ENCODE results near the gene IFI6. TPM values are rescaled to one million over a fixed set of nuclear protein-coding genes. Genes with fewer than 3 reads are reported as not detected.

Gene IFI6
- total and polyA plus RNA-seq, 12 donors, result 67.6 to 611 (median 209) TPM

DNA sequence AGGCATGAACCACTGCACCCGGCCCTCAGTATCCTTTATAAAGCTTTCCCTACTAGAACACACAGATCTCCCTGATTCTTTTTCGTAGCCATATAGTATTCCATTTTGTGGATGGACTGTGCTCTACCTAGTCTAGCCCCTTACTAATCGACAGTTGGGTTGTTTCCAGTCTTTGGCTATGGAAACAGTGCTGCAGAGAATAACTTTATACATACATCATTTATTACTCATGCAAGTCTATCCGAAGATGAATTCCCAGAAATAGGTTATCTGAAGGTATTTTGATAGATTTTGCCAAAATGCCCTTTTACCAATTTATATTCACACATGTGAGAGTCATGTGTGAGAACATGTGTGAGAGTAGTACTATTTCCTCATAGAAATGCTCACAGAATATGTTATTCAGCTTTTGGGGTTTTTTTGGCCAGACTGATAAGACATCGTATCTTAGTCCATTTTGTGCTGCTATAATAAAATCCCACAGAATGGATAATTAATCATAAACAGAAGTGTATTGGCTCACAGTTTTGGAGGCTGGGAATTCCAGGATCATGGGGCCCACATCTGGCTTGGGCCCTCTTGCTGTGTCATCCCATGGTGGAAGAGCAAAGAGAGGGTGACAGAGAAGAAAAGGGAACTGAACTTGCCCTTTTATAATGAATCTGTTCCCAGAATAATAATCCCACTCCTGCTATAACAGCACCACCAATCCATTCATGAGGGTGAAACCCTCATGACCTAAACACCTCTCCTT is 19.7 kb downstream of the IFI6 start:
- Histone ChIP-seq H3K36me3 (replicated peaks in 1 of 2) (no peaks in the 10 kb centered on the region), H3K27ac (no peak overlapping the region), H3K4me1 (replicated peaks in 1 of 2) (peaks cover 8 to 19% of the 10 kb centered on the region in 2 donors), H3K9me3 (replicated peaks in 1 of 3) (no peaks in the 10 kb centered on the region), H3K4me3 (no peak overlapping the region), H3K27me3 (no peaks in the 10 kb centered on the region)
- 86 to 90% (median 88%) methylated on average over 5 of the region's 5 CpGs for WGBS, 4 donors
- DNase-seq, result no peak
- intact Hi-C loops (cut with DNase I), result no loop called here
- no peak for TF ChIP-seq POLR2A (IDR thresholded peaks at IDR 0.05)
- TF ChIP-seq, protein P1, sequence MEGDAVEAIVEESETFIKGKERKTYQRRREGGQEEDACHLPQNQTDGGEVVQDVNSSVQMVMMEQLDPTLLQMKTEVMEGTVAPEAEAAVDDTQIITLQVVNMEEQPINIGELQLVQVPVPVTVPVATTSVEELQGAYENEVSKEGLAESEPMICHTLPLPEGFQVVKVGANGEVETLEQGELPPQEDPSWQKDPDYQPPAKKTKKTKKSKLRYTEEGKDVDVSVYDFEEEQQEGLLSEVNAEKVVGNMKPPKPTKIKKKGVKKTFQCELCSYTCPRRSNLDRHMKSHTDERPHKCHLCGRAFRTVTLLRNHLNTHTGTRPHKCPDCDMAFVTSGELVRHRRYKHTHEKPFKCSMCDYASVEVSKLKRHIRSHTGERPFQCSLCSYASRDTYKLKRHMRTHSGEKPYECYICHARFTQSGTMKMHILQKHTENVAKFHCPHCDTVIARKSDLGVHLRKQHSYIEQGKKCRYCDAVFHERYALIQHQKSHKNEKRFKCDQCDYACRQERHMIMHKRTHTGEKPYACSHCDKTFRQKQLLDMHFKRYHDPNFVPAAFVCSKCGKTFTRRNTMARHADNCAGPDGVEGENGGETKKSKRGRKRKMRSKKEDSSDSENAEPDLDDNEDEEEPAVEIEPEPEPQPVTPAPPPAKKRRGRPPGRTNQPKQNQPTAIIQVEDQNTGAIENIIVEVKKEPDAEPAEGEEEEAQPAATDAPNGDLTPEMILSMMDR (IDR thresholded peaks at IDR 0.05), result no peak

DNA sequence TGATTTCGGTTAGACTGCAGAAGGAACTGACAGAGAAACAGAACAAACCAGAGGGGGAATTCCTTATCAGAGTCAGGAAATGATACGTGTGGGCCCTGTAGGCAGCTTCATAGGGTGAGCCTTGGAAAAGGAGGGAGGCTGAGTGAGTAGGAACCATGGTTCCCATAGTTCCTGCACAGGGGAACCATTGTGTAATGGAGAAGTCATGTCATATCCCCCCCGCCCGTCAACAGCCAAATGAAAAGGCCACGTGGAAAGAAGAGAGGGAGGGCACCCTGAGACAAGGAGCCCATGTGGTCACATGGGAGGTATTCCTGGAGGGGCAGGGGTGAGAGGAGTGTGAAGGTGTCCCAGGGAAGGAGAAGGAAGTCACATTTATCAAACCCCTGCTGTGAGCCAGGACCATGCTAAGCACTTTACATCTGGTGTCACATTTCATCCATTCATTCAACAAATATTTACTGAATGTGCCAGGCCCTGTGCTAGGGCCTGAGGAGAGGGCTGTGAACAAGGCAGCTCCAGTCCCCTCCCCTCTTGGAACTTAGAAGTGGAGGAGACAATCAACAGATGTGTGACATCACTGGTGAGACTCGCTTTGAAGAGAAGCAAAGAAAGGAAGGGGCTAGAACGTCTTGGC is 21.3 kb downstream of the IFI6 start:
- H3K4me1 ChIP-seq (replicated peaks in 1 of 2), result peaks cover 4 to 12% of the 10 kb centered on the region in 2 donors
- 54 to 68% (median 67%) methylated on average over 7 of the region's 7 CpGs for WGBS, 4 donors

GRCh38 chr1:27650171-27650538 is 21.8 kb downstream of the IFI6 start:
- no peaks in the 10 kb centered on the region for H3K27me3 ChIP-seq
- 54 to 91% (median 70%) methylated on average over 1 of the region's 1 CpG for WGBS, 4 donors
- H3K9me3 ChIP-seq (replicated peaks in 1 of 3), result no peaks in the 10 kb centered on the region
- intact Hi-C loops (cut with DNase I), result no loop called here
- TF ChIP-seq POLR2A (IDR thresholded peaks at IDR 0.05), result no peak
- TF ChIP-seq, protein P1 (IDR thresholded peaks at IDR 0.05), result no peak
- H3K36me3 ChIP-seq (replicated peaks in 1 of 2), result no peaks in the 10 kb centered on the region
- H3K4me3 ChIP-seq, result no peak overlapping the region
- H3K27ac ChIP-seq, result no peak overlapping the region
- no peak for DNase-seq
- peaks cover 0 to 8% of the 10 kb centered on the region in 2 donors for H3K4me1 ChIP-seq (replicated peaks in 1 of 2)

More for the DNA sequence above, 21.3 kb downstream of the IFI6 start:
- intact Hi-C loops (cut with DNase I), result no loop called here
- no peak overlapping the region for H3K27ac ChIP-seq
- no peak for TF ChIP-seq POLR2A (IDR thresholded peaks at IDR 0.05)
- TF ChIP-seq, protein P1 (IDR thresholded peaks at IDR 0.05), result no peak
- no peaks in the 10 kb centered on the region for H3K9me3 ChIP-seq (replicated peaks in 1 of 3)
- no peaks in the 10 kb centered on the region for H3K36me3 ChIP-seq (replicated peaks in 1 of 2)
- no peaks in the 10 kb centered on the region for H3K27me3 ChIP-seq
- no peak overlapping the region for H3K4me3 ChIP-seq
- DNase-seq, result no peak

DNA sequence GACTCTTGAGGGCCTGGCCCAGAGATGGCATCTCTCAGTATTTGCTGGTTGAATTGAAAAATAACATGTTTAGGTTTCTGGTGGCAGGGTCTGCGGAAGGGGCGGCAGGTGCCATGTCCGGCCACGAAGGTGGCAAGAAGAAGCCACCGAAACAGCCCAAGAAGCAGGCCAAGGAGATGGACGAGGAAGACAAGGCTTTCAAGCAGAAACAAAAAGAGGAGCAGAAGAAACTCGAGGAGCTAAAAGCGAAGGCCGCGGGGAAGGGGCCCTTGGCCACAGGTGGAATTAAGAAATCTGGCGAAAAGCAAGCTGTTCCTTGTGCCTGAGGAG is 22.7 kb downstream of the IFI6 start:
- H3K9me3 ChIP-seq (replicated peaks in 1 of 3), result no peaks in the 10 kb centered on the region
- H3K27ac ChIP-seq, result no peak overlapping the region
- no peaks in the 10 kb centered on the region for H3K27me3 ChIP-seq
- H3K4me3 ChIP-seq, result no peak overlapping the region
- 90 to 97% (median 95%) methylated on average over 11 of the region's 11 CpGs for WGBS, 4 donors
- no peak for TF ChIP-seq POLR2A (IDR thresholded peaks at IDR 0.05)
- TF ChIP-seq, protein P1 (IDR thresholded peaks at IDR 0.05), result no peak
- DNase-seq, result no peak
- intact Hi-C loops (cut with DNase I), result no loop called here
- no peaks in the 10 kb centered on the region for H3K36me3 ChIP-seq (replicated peaks in 1 of 2)
- H3K4me1 ChIP-seq (replicated peaks in 1 of 2), result peaks cover 0 to 8% of the 10 kb centered on the region in 2 donors
